Retina (tissue), 1 donor: ENCODE results near the gene HVCN1.

Experiments used
- DNase-seq: peaks from one replicate; pipeline ENCODE4 v3.0.0-alpha.2; 2016

HVCN1 gene

DNA sequence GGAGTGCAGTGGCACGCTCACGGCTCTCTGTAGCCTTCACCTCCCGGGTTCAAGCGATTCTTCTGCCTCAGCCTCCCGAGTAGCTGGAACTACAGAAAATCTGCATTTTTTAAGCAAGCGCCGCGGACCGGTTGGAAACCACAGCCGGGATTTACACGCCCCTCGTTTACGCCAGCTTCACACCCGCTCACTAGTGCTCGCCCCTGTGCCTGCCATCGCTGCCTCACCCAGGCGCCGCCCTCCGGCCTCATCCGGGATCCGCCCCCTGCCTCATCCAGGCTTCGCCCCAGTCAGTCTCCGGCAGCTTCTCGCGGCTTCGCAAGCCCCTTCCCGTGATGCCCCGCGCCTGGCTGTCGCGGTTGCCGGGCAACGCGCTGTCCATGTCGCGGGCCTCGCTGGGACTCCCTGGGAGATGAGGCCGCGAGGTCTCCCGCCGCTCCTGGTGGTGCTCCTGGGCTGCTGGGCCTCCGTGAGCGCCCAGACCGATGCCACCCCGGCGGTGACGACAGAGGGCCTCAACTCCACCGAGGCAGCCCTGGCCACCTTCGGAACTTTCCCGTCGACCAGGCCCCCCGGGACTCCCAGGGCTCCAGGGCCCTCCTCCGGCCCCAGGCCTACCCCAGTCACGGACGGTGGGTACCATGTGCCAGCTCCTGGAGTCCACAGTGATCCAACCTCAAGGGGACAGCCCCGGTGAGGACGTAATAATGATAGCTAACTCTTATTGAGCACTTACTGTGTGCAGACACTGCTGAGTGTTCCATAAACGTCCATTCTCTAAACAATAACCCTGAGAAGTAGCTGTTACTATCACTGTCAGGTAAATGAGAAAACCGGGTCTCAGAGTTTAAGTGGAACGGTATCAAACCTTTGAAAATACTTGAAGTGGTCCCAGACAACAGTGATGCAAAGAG is 74.9 kb downstream of the HVCN1 start, which contains the start of gene TCTN1:
TCTN1 (plus strand) TSS at position 359 of the 914 bp plus-strand sequence; CDS start at position 413, 54 bp downstream.
- peak; percentile 95 for DNase-seq

DNA sequence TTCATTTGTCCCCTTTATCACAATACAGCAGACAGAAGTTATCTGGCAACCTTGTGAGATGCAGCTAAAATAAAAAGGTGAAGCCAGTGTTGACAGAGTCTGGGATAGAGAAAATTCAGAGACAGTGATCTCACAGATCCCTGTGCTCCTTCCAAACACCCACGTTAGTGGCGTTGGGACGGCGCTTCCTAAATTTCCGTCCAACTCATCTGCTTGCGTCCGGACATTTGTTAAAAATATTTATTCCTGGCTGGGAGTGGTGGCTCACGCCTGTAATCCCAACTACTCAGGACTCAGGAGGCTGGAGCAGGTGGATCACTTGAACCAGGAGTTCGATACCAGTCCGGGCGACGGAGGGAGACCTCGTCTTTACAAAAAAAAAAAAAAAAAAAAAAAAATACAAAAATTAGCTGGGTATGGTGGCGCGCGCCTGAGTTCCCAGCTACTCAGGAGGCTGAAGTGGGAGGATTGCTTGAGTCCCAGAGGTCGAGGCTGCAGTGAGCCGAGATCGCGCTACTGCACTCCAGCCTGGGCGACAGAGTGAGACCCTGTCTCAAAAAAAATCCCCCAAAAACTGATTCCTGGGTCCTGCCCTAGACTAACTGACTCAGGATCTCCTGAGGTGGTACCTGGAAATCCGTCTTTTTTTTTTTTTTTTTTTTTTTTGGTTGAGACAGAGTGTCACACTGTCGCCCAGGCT is 75.7 kb downstream of the HVCN1 start:
- DNase-seq, result peak; percentile 7

DNA sequence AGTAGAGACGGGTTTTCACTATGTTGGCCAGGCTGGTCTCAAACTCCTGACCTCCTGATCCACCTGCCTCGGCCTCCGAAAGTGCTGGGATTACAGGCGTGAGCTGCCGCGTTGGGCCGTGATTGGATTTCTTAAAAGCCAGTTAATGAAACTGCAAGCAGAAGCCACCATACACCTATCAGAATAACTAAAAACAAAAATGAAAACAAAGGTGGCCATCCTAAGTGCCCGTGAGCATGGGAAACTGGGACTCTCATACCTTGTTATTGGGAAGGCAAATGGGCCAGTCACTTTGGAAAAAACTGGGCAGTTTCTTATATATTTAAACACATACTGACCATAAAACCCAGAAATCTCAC is 82.7 kb downstream of the HVCN1 start:
- no peak for DNase-seq

DNA sequence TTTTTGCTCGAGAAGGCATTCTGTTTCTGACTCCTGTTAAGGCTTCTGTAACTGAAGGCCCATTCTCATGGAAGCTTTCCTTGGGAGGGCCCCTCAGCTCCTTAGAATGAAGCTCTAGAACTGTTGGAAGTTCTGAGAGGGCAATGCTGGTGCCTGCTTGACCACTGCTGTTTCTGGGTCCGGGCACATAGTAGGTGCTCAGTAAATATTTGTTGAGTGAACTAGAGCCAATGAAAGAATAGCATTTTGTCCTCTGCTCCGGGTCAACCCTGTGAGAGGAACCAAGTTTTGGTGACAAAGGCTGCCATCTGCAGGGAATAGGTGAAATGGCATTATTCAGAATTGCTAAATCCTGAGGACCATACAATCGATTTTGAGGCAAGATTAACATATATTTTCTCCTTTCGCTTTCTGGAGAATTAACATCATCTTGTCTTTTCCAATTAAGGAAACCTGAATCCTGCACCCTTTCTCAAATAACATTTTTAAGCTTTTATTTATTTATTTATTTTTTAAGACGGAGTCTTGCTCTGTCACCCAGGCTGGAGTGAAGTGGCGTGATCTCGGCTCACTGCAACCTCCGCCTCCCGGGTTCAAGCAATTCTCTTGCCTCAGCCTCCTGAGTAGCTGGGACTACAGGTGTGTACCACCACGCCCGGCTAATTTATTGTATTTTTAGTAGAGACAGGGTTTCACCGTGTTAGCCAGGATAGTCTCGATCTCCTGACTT is 86.7 kb downstream of the HVCN1 start:
- DNase-seq, result peak; percentile 40

DNA sequence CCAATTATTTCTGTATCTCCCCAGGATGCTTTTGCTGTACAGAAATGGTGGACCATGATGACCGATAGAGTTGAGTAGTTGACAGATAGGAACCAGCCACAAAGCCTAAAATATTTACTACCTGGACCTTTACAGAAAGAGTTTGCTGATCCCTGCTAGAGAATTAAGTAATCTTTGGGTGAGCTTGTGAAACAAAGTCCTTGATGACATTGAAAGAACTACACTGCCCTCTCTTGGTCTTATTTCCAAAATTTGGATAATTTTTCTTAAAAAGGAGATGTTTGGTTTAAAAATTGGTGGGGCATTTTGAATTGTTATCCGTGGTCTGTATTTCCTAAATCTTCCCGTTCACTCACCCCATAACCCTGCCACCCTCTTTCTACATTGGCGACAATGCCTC is 88.7 kb downstream of the HVCN1 start:
- no peak for DNase-seq

DNA sequence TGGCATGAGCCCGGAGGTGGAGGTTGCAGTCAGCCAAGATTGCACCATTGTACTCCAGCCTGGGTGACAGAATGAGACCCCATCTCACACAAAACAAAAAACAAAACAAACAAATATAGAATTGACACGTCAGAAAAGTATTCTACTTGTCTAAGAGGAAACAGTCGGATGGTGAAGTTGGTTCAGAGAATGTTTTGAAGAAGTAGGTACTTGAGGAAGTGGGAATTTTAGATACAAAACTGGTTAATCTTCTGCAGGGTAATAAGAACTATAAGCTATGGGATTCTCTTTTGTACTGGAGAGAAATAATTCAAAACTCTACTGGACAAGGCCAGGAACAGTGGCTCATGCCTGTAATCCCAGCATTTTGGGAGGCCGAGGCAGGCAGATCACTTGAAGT is 89.6 kb downstream of the HVCN1 start:
- no peak for DNase-seq
